GM20000 (cell line): ENCODE results near the gene LUC7L3.
"Not testable (repeated sequence)": the region's sequence is repeated elsewhere in the genome, so short reads cannot be mapped to it uniquely, and the experiment has no call there.

ENCODE experiments used
- DNase-seq: peaks from one replicate; pipeline ENCODE4 v3.0.0; 2012; ENCODE audit warnings: low spot score
- CTCF ChIP-seq: IDR thresholded peaks from 2 replicates; pipeline ENCODE4 v1.5.1; 2012; ENCODE audit warnings: mild to moderate bottlenecking, control low read depth; ENCODE audit errors: extremely low read depth, missing control alignments

LUC7L3 gene

GRCh38 chr17:50719924-50720794 lies 756 bp downstream of the LUC7L3 start:
- DNase-seq = no peak
- no peak for TF ChIP-seq CTCF

- DNase-seq = peak; percentile 57
- TF ChIP-seq CTCF = no peak
Measured at GRCh38 chr17:50721194-50722010, 2.0 kb downstream of the LUC7L3 start.

GRCh38 chr17:50722746-50723145 lies 3.3 kb downstream of the LUC7L3 start:
- no peak for TF ChIP-seq CTCF
- DNase-seq = no peak

- not testable (repeated sequence) for DNase-seq
Measured at GRCh38 chr17:50724622-50725021, 5.2 kb downstream of the LUC7L3 start.

GRCh38 chr17:50725769-50726655 lies 6.6 kb downstream of the LUC7L3 start:
- DNase-seq = no peak

GRCh38 chr17:50728112-50728429 lies 8.7 kb downstream of the LUC7L3 start:
- no peak for DNase-seq
- no peak for TF ChIP-seq CTCF

More at GRCh38 chr17:50725769-50726655, 6.6 kb downstream of the LUC7L3 start:
- no peak for TF ChIP-seq CTCF

- no peak for DNase-seq
- TF ChIP-seq CTCF = no peak
Measured at GRCh38 chr17:50728881-50729765, 9.7 kb downstream of the LUC7L3 start.
